Measurements from ENCODE around the gene GAB2. TPM values are rescaled to one million over a fixed set of nuclear protein-coding genes. Genes with fewer than 3 reads are reported as not detected.
"Not testable (repeated sequence)": the region's sequence is repeated elsewhere in the genome, so short reads cannot be mapped to it uniquely, and the experiment has no call there.

The GAB2 gene
- total RNA-seq, 1 experiment from 2014 or later: 10.6 TPM

DNA sequence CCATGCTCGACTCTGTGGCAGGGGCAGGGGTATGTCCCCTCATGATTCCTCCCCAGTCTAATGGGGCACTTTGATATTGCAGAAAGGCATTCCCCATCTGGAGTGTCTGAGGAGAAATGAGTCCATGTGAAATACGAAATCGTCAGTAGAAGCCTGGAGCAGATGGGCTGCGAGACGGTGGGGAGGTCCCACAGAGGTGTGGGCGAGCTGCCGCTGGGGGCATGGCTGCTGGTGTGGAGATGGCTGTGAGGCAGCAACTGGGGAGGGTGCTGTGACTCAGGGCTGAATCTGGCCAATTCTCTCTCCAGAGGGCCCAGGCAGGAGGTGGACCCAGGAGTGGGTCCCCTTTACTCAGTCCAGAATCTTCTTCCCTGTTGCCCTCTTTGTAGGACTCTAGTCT is 240.4 kb downstream of the GAB2 start:
- CTCF ChIA-PET: no interaction called here
- H3K27me3 Mint-ChIP-seq (ENCODE audit: unreplicated experiment): no peaks in the 10 kb centered on the region
- H3K4me1 Mint-ChIP-seq (ENCODE audit: low read depth, unreplicated experiment): peaks cover 20% of the 10 kb centered on the region
- no peak overlapping the region for H3K27ac Mint-ChIP-seq (ENCODE audit: unreplicated experiment)
- intact Hi-C loops (cut with micrococcal nuclease; ENCODE audit: unreplicated experiment): no loop called here
- TF ChIP-seq, protein P1, sequence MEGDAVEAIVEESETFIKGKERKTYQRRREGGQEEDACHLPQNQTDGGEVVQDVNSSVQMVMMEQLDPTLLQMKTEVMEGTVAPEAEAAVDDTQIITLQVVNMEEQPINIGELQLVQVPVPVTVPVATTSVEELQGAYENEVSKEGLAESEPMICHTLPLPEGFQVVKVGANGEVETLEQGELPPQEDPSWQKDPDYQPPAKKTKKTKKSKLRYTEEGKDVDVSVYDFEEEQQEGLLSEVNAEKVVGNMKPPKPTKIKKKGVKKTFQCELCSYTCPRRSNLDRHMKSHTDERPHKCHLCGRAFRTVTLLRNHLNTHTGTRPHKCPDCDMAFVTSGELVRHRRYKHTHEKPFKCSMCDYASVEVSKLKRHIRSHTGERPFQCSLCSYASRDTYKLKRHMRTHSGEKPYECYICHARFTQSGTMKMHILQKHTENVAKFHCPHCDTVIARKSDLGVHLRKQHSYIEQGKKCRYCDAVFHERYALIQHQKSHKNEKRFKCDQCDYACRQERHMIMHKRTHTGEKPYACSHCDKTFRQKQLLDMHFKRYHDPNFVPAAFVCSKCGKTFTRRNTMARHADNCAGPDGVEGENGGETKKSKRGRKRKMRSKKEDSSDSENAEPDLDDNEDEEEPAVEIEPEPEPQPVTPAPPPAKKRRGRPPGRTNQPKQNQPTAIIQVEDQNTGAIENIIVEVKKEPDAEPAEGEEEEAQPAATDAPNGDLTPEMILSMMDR (IDR thresholded peaks at IDR 0.05; ENCODE audit: unreplicated experiment): no peak
- BruUV-seq (replicated peaks): no TSS peak
- no peaks in the 10 kb centered on the region for H3K36me3 Mint-ChIP-seq (ENCODE audit: insufficient read depth, unreplicated experiment)
- no peak for DNase-seq
- H3K4me3 Mint-ChIP-seq (ENCODE audit: low read depth, unreplicated experiment): no peak overlapping the region
- no peaks in the 10 kb centered on the region for H3K9me3 Mint-ChIP-seq (ENCODE audit: low read depth, unreplicated experiment)

GRCh38 chr11:78176605-78177141 is 240.9 kb downstream of the GAB2 start:
- no TSS peak for BruUV-seq (replicated peaks)
- TF ChIP-seq, protein P1 (IDR thresholded peaks at IDR 0.05; ENCODE audit: unreplicated experiment): no peak
- H3K36me3 Mint-ChIP-seq (ENCODE audit: insufficient read depth, unreplicated experiment): no peaks in the 10 kb centered on the region

GRCh38 chr11:78175862-78176261 is 241.8 kb downstream of the GAB2 start:
- H3K27me3 Mint-ChIP-seq (ENCODE audit: unreplicated experiment); BruUV-seq (replicated peaks); intact Hi-C loops (cut with micrococcal nuclease; ENCODE audit: unreplicated experiment); H3K36me3 Mint-ChIP-seq (ENCODE audit: insufficient read depth, unreplicated experiment); H3K9me3 Mint-ChIP-seq (ENCODE audit: low read depth, unreplicated experiment); H3K4me3 Mint-ChIP-seq (ENCODE audit: low read depth, unreplicated experiment); DNase-seq; H3K27ac Mint-ChIP-seq (ENCODE audit: unreplicated experiment): not testable (repeated sequence)
- CTCF ChIA-PET: interaction anchor here (0.7 kb wide), 1 partner anchor 104 kb away, joined by 5 read pairs; no protein-coding TSS in a partner anchor
- H3K4me1 Mint-ChIP-seq (ENCODE audit: low read depth, unreplicated experiment): peaks cover 18% of the 10 kb centered on the region

More at GRCh38 chr11:78176605-78177141, 240.9 kb downstream of the GAB2 start:
- CTCF ChIA-PET: no interaction called here
- Mint-ChIP-seq H3K9me3 (ENCODE audit: low read depth, unreplicated experiment) (no peaks in the 10 kb centered on the region), H3K4me1 (ENCODE audit: low read depth, unreplicated experiment) (peaks cover 20% of the 10 kb centered on the region), H3K4me3 (ENCODE audit: low read depth, unreplicated experiment) (no peak overlapping the region), H3K27ac (ENCODE audit: unreplicated experiment) (no peak overlapping the region), H3K27me3 (ENCODE audit: unreplicated experiment) (no peaks in the 10 kb centered on the region)
- no peak for DNase-seq
- intact Hi-C loops (cut with micrococcal nuclease; ENCODE audit: unreplicated experiment): no loop called here

DNA sequence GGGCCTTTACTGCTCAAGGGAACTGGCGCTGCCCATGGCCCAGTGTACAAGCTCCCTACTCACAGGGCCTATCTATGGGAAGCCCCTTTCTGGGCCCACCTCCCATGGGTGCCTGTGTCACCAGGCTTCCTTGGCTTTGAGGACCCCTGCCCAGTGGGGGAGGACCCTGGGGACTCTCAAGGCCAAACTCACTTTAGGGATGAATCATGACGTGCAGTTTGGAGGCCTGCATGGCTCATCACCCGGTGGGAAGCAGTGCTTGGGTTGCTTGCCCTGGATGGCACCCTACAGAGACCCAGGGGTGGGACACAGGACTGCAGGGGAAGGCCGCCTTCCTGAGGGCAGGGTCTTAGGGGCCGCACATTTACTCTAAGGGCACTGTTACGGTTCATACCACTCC is 245.7 kb downstream of the GAB2 start:
- TF ChIP-seq, protein P1 (IDR thresholded peaks at IDR 0.05; ENCODE audit: unreplicated experiment): no peak
- Mint-ChIP-seq H3K4me1 (ENCODE audit: low read depth, unreplicated experiment) (no peaks in the 10 kb centered on the region), H3K27me3 (ENCODE audit: unreplicated experiment) (no peaks in the 10 kb centered on the region), H3K27ac (ENCODE audit: unreplicated experiment) (no peak overlapping the region), H3K4me3 (ENCODE audit: low read depth, unreplicated experiment) (no peak overlapping the region), H3K36me3 (ENCODE audit: insufficient read depth, unreplicated experiment) (no peaks in the 10 kb centered on the region), H3K9me3 (ENCODE audit: low read depth, unreplicated experiment) (no peaks in the 10 kb centered on the region)
- DNase-seq: no peak
- CTCF ChIA-PET: no interaction called here
- intact Hi-C loops (cut with micrococcal nuclease; ENCODE audit: unreplicated experiment): no loop called here
- no TSS peak for BruUV-seq (replicated peaks)

- no peaks in the 10 kb centered on the region for H3K27me3 Mint-ChIP-seq (ENCODE audit: unreplicated experiment)
- intact Hi-C loops (cut with micrococcal nuclease; ENCODE audit: unreplicated experiment): no loop called here
- TF ChIP-seq, protein P1 (IDR thresholded peaks at IDR 0.05; ENCODE audit: unreplicated experiment): no peak
- H3K27ac Mint-ChIP-seq (ENCODE audit: unreplicated experiment): no peak overlapping the region
- H3K9me3 Mint-ChIP-seq (ENCODE audit: low read depth, unreplicated experiment): no peaks in the 10 kb centered on the region
- H3K36me3 Mint-ChIP-seq (ENCODE audit: insufficient read depth, unreplicated experiment): no peaks in the 10 kb centered on the region
- H3K4me1 Mint-ChIP-seq (ENCODE audit: low read depth, unreplicated experiment): no peaks in the 10 kb centered on the region
- no peak for DNase-seq
- H3K4me3 Mint-ChIP-seq (ENCODE audit: low read depth, unreplicated experiment): no peak overlapping the region
- BruUV-seq (replicated peaks): no TSS peak
- CTCF ChIA-PET: no interaction called here
These were observed 246.6 kb downstream of the GAB2 start for GRCh38 chr11:78170874-78171549.

All from Calu3 (cell line).